H9 (cell line): ENCODE results near the gene IRF2. TPM values are rescaled to one million over a fixed set of nuclear protein-coding genes. Genes with fewer than 3 reads are reported as not detected.

ENCODE experiments used
- DNase-seq: peaks from one replicate; pipeline ENCODE4 v3.0.0-alpha.2; 2017
- H2AFZ ChIP-seq: one replicate; pipeline ENCODE4 v1.6.1; 2013; ENCODE audit warnings: mild to moderate bottlenecking, low read length, control low read depth, moderate library complexity
- H2AK5ac ChIP-seq: 2 replicates; pipeline ENCODE4 v1.6.1; 2013; ENCODE audit warnings: low read length, control low read depth, mixed read lengths; ENCODE audit not compliant: insufficient read length
- H2BK120ac ChIP-seq: one replicate; pipeline ENCODE4 v1.6.1; 2013; ENCODE audit warnings: low read depth, mild to moderate bottlenecking, low read length, control low read depth, inconsistent platforms; ENCODE audit not compliant: poor library complexity, severe bottlenecking
- H2BK12ac ChIP-seq: 2 replicates; pipeline ENCODE4 v1.6.1; 2013; ENCODE audit warnings: low read length, control low read depth, mixed read lengths, low read depth; ENCODE audit not compliant: insufficient read length
- H2BK15ac ChIP-seq: 2 replicates; pipeline ENCODE4 v1.6.1; 2013; ENCODE audit warnings: low read depth, low read length, control low read depth
- H2BK20ac ChIP-seq: one replicate; pipeline ENCODE4 v1.6.1; 2013; ENCODE audit warnings: low read depth, mild to moderate bottlenecking, low read length, control low read depth, inconsistent platforms; ENCODE audit not compliant: poor library complexity, severe bottlenecking
- H2BK5ac ChIP-seq: 2 replicates; pipeline ENCODE4 v1.6.1; 2013; ENCODE audit warnings: low read length, control low read depth, mixed read lengths; ENCODE audit not compliant: insufficient read length
- H3K14ac ChIP-seq: 2 replicates; pipeline ENCODE4 v1.6.1; 2013; ENCODE audit warnings: low read length, control low read depth; ENCODE audit not compliant: insufficient read depth
- H3K18ac ChIP-seq: 2 replicates; pipeline ENCODE4 v1.6.1; 2013; ENCODE audit warnings: low read depth, mild to moderate bottlenecking, mixed read lengths, low read length, control low read depth; ENCODE audit not compliant: insufficient read length
- H3K23ac ChIP-seq: 2 replicates; pipeline ENCODE4 v1.6.1; 2013; ENCODE audit warnings: low read length, control low read depth, mixed read lengths, low read depth; ENCODE audit not compliant: insufficient read length
- H3K23me2 ChIP-seq: 2 replicates; pipeline ENCODE4 v1.6.1; 2013; ENCODE audit warnings: low read depth, mild to moderate bottlenecking, mixed read lengths, low read length, control low read depth; ENCODE audit not compliant: insufficient read length, poor library complexity, severe bottlenecking
- H3K27ac ChIP-seq: 2 replicates; pipeline ENCODE4 v1.5.1; 2013; ENCODE audit warnings: low read length, control low read depth, mixed read lengths, low read depth; ENCODE audit not compliant: insufficient read length
- H3K27me3 ChIP-seq: 2 replicates; pipeline ENCODE4 v1.6.1; 2013; ENCODE audit warnings: low read length, control low read depth, inconsistent platforms; ENCODE audit not compliant: insufficient read depth
- H3K4ac ChIP-seq: 2 replicates; pipeline ENCODE4 v1.6.1; 2013; ENCODE audit warnings: low read depth, mild to moderate bottlenecking, control low read depth, inconsistent platforms, low read length, moderate library complexity
- H3K4me1 ChIP-seq: 2 replicates; pipeline ENCODE4 v1.6.1; 2013; ENCODE audit warnings: low read length, control low read depth, inconsistent platforms; ENCODE audit not compliant: insufficient read depth
- H3K4me2 ChIP-seq: 2 replicates; pipeline ENCODE4 v1.6.1; 2013; ENCODE audit warnings: low read length, control low read depth, mixed read lengths; ENCODE audit not compliant: insufficient read length, insufficient read depth
- H3K56ac ChIP-seq: 2 replicates; pipeline ENCODE4 v1.6.1; 2013; ENCODE audit warnings: low read depth, mild to moderate bottlenecking, mixed read lengths, low read length, control low read depth; ENCODE audit not compliant: insufficient read length
- H3K79me1 ChIP-seq: 2 replicates; pipeline ENCODE4 v1.6.1; 2013; ENCODE audit warnings: low read depth, mild to moderate bottlenecking, moderate library complexity, low read length, control low read depth, inconsistent platforms; ENCODE audit not compliant: insufficient read depth, poor library complexity, severe bottlenecking
- H3K79me2 ChIP-seq: 2 replicates; pipeline ENCODE4 v1.6.1; 2013; ENCODE audit warnings: low read length, control low read depth, inconsistent platforms; ENCODE audit not compliant: insufficient read depth
- H3K9ac ChIP-seq: 2 replicates; pipeline ENCODE4 v1.6.1; 2013; ENCODE audit warnings: low read length, control low read depth, mixed read lengths; ENCODE audit not compliant: insufficient read length; ENCODE audit errors: extremely low read depth
- H3K9me3 ChIP-seq: one replicate; pipeline ENCODE4 v1.6.1; 2013; ENCODE audit warnings: low read depth, low read length, inconsistent platforms; ENCODE audit not compliant: control insufficient read depth
- H3T11ph ChIP-seq: one replicate; pipeline ENCODE4 v1.6.1; 2013; ENCODE audit warnings: mild to moderate bottlenecking, low read length, control low read depth, inconsistent platforms
- H4K20me1 ChIP-seq: one replicate; pipeline ENCODE4 v1.6.1; 2013; ENCODE audit not compliant: control insufficient read depth, insufficient read length, insufficient read depth
- H4K5ac ChIP-seq: 2 replicates; pipeline ENCODE4 v1.6.1; 2013; ENCODE audit warnings: low read depth, mild to moderate bottlenecking, mixed read lengths, low read length, control low read depth; ENCODE audit not compliant: insufficient read length
- H4K8ac ChIP-seq: replicated peaks from 2 replicates; pipeline ENCODE4 v1.6.1; 2013; ENCODE audit warnings: low read length, control low read depth, mixed read lengths, low read depth; ENCODE audit not compliant: insufficient read length
- H4K91ac ChIP-seq: 2 replicates; pipeline ENCODE4 v1.6.1; 2013; ENCODE audit warnings: low read depth, mild to moderate bottlenecking, moderate library complexity, mixed read lengths, low read length, control low read depth; ENCODE audit not compliant: insufficient read length
- H3K27ac Mint-ChIP-seq, 3 experiments: 2 replicates in 2 of 3; 3 replicates in 1 of 3; pipeline ENCODE4 v1.8.0; 2020 to 2021; ENCODE audit warnings: mixed read lengths in 3 of 3, mild to moderate bottlenecking in 1 of 3, moderate library complexity in 1 of 3
- H3K27me3 Mint-ChIP-seq: 2 replicates; pipeline ENCODE4 v1.8.0; 2021; ENCODE audit warnings: low read depth, mild to moderate bottlenecking, moderate library complexity, mixed read lengths
- H3K36me3 Mint-ChIP-seq, 3 experiments: 2 replicates in 2 of 3; 3 replicates in 1 of 3; pipeline ENCODE4 v1.8.0; 2020 to 2021; ENCODE audit warnings: low read depth in 3 of 3, mixed read lengths in 3 of 3; ENCODE audit not compliant: insufficient read depth in 1 of 3
- H3K4me1 Mint-ChIP-seq, 2 experiments: 2 replicates each; pipeline ENCODE4 v1.8.0; 2020; ENCODE audit warnings: mixed read lengths in 2 of 2
- H3K4me3 Mint-ChIP-seq, 2 experiments: 2 replicates in 1 of 2; 3 replicates in 1 of 2; pipeline ENCODE4 v1.8.0; 2020 to 2021; ENCODE audit warnings: mild to moderate bottlenecking in 2 of 2, mixed read lengths in 2 of 2, moderate library complexity in 1 of 2
- H3K9me3 Mint-ChIP-seq, 2 experiments: 2 replicates in 1 of 2; 3 replicates in 1 of 2; pipeline ENCODE4 v1.8.0; 2020; ENCODE audit warnings: mild to moderate bottlenecking in 2 of 2, mixed read lengths in 2 of 2, moderate library complexity in 1 of 2
- CTCF ChIP-seq: fragments of 200-600 bp; sonication (generic); conservative IDR thresholded peaks from 3 replicates; pipeline ENCODE4 v1.8.0; 2021; ENCODE audit warnings: antibody characterized with exemption, mild to moderate bottlenecking
- WGBS: extraction: QIAGEN DNeasy Blood & Tissue Kit; methylation state at CpG from one replicate; pipeline ENCODE4 v1.1.7; 2013; ENCODE audit warnings: missing lambda C conversion rate, low lambda C conversion rate, mixed read lengths; ENCODE audit not compliant: insufficient read length; ENCODE audit errors: extremely low coverage; 5-methylcytosine and 5-hydroxymethylcytosine counted together
- long read RNA-seq: library from polyadenylated mRNA; unstranded; transcript quantifications from one replicate; pipeline ENCODE4 v2.0.0, GENCODE V29; 2020
- total RNA-seq: library from RNA; stranded (reverse); gene quantifications from 2 replicates; pipeline ENCODE4 v1.2.1, GENCODE V29; 2021

The IRF2 gene
- total RNA-seq: 13.3 and 13.5 TPM in 2 replicates
- long read RNA-seq, transcript IRF2-201 (9 exons, 2,303 nt): major isoform, 10 of 15 reads
- long read RNA-seq, partial matches to known transcripts: 1 of 15 reads
- long read RNA-seq, other reads (novel, unspliced or antisense): 4 of 15 reads

GRCh38 chr4:184474263-184475095, at the start of gene IRF2:
TSS of gene IRF2 (minus strand) at chr4:184474550. CDS start at chr4:184429064, 45,486 bp downstream.
- Histone ChIP-seq H2BK5ac (no peak within 1 kb of the TSS), H3K27me3 (no peaks in the 10 kb centered on the region), H3K4ac (no peak within 1 kb of the TSS), H3K18ac (peak within 1 kb of the TSS; percentile 91), H2BK15ac (no peak within 1 kb of the TSS), H3K23ac (peak within 1 kb of the TSS; percentile 52), H2BK20ac (no peak within 1 kb of the TSS), H3K79me2 (peaks cover 12% of the 10 kb centered on the region; the same call in 1 of the 2 replicates), H3K9me3 (no peaks in the 10 kb centered on the region), H2BK12ac (no peak within 1 kb of the TSS), H3K27ac (peak within 1 kb of the TSS; percentile 26), H3K79me1 (no peaks in the 10 kb centered on the region), H4K8ac (no peak within 1 kb of the TSS), H2BK120ac (no peak within 1 kb of the TSS), H4K91ac (no peak within 1 kb of the TSS), H4K5ac (no peak within 1 kb of the TSS), H2AFZ (no peak within 1 kb of the TSS), H3K23me2 (peaks cover 21% of the 10 kb centered on the region), H3K56ac (no peak within 1 kb of the TSS), H3K14ac (peak within 1 kb of the TSS; percentile 90), H3T11ph (no peak within 1 kb of the TSS), H3K4me1 (peaks cover 2% of the 10 kb centered on the region; the same call in 1 of the 2 replicates), H4K20me1 (no peaks in the 10 kb centered on the region), H2AK5ac (no peak within 1 kb of the TSS), H3K4me2 (peak within 1 kb of the TSS; percentile 86), H3K9ac (peak within 1 kb of the TSS; percentile 69)
- peaks cover 26 to 28% of the 10 kb centered on the region in 2 experiments for H3K4me1 Mint-ChIP-seq
- H3K27me3 Mint-ChIP-seq: no peaks in the 10 kb centered on the region
- peak within 1 kb of the TSS; percentile 83 to 96 (median 89) for H3K27ac Mint-ChIP-seq
- H3K9me3 Mint-ChIP-seq: no peaks in the 10 kb centered on the region; a peak in 1 of 5 replicates
- H3K36me3 Mint-ChIP-seq: peaks cover 0 to 5% (median 0%) of the 10 kb centered on the region in 3 experiments; a peak in 3 of 7 replicates
- WGBS: no CpG with 5 or more reads among the region's 66 CpGs
- DNase-seq: peak; percentile 95
- peak within 1 kb of the TSS; percentile 90 to 98 for H3K4me3 Mint-ChIP-seq
- no peak for TF ChIP-seq CTCF
